SW 1271 (cell line): ENCODE data around the gene CELF2.

Experiments
- DNase-seq, 2 experiments: peaks; one replicate each; lab custom pipeline; 2025; lab: John Stamatoyannopoulos, UW

The CELF2 gene

DNA sequence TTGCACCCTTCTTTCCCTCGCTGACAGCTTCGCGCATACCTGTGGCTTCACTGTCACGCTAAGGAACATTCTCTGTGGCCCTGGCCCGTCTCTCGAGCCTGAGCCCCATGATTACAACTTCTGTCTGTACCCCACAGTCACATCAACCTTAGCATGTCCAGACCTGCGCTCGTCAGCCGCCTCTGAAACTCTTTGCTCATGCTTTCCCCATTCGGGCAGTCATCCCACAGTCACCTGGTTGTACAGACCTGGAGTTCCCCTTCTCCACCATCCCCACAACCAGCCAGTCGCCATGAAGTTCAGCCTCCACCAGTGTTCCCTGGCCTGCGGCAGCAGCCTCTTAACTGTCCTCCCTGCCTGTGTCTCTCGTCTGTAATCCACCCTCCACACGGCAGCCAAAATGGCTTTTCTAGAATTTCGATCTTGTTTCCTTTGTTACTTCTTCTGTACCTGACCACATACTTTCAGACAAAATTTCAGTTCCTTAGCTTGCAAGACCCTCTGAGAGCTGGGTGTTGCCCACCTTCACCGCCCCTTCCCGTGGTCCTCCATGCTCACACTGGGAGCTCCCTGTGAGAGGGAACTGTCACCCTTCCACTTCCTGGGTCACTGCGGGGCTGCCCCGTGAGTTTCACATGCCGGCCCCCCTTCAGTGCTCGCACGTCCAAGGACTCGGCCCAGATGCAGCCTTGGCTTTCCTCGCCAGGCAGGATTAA is 229.2 kb downstream of the CELF2 start:
- DNase-seq = no peak

DNA sequence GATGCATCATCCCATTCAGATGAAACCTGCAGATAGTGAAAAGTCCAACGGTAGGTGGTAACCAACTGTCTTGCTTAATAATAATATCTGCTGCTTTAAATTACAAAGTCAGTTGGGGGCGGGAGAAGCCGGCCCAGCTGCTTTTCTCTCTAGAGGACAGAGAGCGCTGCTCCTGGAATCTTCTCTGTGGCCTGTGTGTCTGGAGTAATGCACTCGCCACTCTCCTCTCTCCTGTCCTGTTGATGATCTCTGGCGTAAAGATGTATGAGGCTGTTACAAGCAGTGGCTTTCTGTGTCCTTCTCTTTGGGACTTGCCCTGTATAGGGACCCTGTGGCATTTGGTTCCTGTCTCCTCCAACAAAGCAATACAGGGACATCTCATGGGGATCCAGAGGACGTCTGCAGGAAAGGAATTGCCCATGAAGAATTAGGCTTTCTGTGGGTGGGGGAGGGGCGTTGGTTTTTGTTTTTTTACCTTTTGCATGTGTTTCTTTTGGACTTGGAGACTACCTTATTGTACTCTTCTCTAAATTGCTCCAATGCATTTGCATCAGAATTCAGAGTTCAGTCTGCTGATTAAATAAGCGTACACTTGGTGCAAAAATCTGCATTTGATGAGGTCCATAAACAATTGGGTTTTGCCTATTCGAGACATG is 231.6 kb downstream of the CELF2 start:
- no peak for DNase-seq

DNA sequence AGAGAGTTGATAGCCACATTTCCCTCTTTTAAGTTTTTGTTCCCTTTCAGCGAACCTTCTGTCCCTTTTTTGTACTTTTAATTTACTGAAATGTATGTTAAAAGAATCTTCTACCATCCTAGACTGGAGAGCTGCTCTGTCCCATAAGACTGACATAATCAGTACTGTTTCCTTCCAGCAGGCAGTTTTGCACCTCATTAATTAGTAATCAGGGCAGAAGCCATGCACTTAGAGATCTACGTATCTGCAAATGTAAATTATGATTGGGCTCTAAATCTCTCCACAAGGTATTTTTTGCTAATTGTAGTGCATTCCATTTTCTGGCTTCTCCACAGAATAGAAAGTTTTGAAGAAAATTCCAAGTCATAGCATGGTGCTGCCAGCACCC is 232.1 kb downstream of the CELF2 start:
- DNase-seq = no peak

GRCh38 chr10:11250304-11250703 is 232.6 kb downstream of the CELF2 start:
- no peak for DNase-seq

GRCh38 chr10:11252887-11253286 is 235.2 kb downstream of the CELF2 start:
- DNase-seq = no peak

- DNase-seq = no peak
These were observed 235.8 kb downstream of the CELF2 start for GRCh38 chr10:11253385-11254002.

DNA sequence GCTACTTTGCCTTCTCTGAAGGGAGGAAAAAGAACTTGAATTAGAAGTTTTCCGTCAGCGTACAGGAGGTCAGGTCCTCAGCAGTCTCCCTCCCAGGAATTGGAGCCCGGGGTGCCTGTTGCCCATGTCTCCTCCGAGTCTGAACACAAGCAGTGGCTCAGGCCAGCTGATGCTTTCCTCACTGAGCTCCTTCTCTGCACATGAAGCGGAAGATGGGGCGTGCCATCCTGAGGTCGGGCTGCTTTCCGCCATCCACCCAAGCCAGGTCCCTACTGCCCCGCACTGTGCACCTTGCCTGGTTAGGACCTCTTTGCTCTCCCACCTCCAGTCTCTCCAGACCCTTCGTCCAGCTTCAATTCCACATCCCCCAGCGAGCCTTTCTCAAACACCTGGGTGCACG is 237.5 kb downstream of the CELF2 start:
- DNase-seq = no peak

DNA sequence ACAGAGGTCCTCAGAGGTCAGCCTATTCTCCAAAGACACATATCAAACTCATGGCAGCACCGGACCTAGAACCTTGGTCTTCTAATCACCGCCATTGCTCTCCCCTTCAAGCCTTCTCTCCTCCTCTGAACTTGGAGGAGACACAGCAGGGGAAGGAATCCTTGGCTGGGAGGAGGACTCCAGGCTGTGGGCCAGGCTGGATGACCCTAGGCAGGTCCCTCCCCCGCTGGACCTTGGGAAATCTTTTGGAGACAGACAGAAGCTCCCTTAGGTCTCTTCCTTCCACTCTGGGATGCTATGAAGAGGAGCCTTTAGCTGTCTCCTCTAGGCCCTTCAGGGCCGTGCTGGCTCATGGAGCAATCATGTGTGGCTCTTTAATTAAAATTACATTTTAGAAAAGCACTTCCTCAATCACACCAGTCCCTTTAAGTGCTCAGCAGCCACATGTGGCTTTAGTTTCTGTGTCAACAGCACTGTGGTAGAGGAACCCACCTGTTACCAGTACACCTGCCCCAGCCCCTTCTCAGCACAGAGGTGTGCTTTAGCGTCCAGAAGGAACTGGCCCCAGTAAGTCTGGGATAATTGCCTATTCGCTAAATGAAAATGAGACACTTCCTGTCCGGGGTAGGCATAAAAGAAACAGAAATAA is 238.2 kb downstream of the CELF2 start:
- no peak for DNase-seq

DNA sequence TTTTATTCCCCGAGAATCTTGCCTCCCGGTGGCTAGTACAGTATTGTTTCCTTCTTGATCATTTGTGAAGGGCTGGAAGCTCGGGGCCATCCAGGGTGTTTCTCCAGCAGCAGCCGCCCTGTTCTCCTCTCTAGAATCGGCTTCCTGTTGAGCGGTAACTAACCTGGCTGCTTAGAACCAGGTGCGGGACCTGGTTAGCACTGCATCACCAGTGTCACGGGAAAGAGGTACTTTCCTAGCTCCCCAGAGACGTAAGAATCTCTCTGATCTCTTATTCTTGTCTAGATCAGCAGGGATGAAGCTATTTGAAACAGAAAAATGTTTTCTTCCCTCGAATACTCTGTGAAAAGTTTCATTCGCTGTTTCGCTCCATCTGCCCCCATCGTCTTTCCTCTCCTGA is 239.2 kb downstream of the CELF2 start:
- no peak for DNase-seq

GRCh38 chr10:11257440-11258090 is 239.9 kb downstream of the CELF2 start:
- DNase-seq = no peak

- DNase-seq = no peak
These were observed 242.5 kb downstream of the CELF2 start for GRCh38 chr10:11260170-11260569.

DNA sequence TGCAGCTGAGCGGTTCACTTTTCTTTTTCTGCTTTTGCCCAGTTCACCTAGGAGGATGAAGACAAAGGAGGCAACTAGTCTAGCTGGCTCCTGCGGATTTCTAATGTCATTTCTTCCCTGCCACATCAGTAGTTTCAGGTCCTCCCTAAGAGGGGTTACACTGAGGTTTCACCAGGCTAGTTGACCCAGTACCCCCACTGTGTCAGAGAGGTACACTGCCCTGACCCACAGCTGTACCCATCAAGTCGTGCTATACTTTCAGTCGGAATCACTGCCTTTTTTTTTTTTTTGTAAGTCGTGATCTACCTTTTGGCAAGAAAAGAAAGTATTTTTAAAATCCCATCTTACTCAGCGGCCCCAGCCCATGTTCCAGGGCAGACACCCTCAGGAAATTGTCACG is 243.5 kb downstream of the CELF2 start:
- no peak for DNase-seq

GRCh38 chr10:11261687-11262493 is 244.2 kb downstream of the CELF2 start:
- no peak for DNase-seq

DNA sequence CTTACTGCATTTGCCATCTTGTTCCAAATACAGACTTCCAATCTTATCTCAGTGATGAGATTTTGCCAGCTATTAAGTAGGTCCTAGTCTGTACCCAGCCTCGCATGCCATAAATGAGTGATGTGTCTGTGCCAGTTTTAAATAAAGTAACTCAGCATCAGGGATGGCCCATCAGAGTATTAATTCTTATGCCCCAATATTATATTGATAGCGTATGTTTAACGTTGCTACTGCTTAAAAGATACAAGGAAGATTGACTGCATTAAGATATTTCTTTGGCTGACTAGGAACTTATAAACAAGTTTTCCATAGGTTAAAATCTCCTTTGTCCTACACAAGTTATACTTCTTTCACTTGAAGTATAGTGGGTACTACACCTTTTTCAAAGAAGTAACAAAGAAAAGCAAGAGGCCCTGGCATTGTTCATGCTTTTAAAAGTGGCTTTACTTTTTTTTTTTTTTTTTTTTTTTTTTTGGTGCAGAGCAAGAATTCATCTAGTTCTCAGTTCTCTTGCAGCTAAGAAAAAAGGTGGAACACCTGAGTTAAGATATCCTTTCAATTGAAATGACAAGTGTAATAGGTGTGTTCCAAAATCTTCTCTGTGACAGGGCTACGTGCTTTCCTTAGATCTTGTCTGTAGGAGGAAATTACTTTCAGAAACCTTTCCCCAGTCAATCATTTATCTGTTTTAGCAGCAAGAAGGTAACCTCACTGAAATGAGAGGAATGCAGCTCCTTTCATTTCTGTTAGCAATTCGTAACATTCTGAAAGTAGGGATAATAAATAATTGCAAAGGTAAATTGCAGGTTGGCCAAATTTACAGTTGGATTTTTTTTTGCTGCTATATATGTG is 245.0 kb downstream of the CELF2 start:
- DNase-seq = no peak

- no peak for DNase-seq
These were observed 246.1 kb downstream of the CELF2 start for GRCh38 chr10:11263767-11264166.

DNA sequence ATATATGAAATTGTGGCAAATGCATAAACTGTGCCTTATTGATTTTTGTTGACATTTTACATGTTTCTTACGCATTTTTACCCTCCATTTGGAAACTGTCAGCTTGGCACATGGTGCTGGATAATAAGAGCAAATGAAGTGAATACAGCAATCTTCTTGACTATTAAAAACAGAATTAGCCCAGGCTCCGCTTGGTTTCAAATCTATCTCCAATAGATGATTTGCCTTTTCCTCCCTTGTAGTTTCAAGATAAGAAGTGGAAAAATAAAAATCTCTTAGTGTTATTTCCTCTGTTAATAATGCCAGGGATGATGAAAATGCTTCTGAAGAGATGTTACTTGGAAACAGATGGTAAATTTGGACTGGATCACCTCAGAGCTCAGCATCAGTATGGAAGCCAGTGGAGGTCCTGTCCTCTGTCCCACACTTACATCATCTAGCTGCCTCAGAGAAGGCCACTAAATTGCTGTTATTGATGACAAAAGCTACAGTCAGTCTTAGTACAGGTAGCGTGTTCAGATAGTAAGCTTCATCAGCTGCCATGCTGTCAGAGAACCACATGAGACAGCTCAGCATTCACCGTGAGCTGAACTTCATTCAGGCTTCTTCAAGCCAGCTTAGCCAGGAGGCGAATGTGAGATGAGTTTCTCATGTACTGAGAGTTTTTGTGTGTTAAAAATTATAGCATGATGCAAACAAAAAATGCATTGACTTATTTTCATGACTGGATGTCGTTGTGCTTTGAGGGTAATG is 246.8 kb downstream of the CELF2 start:
- no peak for DNase-seq

- no peak for DNase-seq
These were observed 247.8 kb downstream of the CELF2 start for GRCh38 chr10:11265484-11265883.

GRCh38 chr10:11266426-11266825 is 248.8 kb downstream of the CELF2 start:
- DNase-seq = no peak

- peak in 1 of 2 experiments; percentile 1 for DNase-seq
These were observed 252.6 kb downstream of the CELF2 start for GRCh38 chr10:11270135-11270857.
